ENCODE data around the gene CIDEA. TPM values are rescaled to one million over a fixed set of nuclear protein-coding genes. Genes with fewer than 3 reads are reported as not detected.

CIDEA gene
- total and polyA plus RNA-seq, 7 donors = 0.38 to 2.7 (median 0.72) TPM; not detected in 3

- DNase-seq = peak in 1 of 2 donors; percentile 52
- ATAC-seq = no peak
- 52 to 64% (median 55%) methylated on average over 6 of the region's 6 CpGs for WGBS, 3 donors
Measured at GRCh38 chr18:12256951-12257350, 2.8 kb downstream of the CIDEA start.

DNA sequence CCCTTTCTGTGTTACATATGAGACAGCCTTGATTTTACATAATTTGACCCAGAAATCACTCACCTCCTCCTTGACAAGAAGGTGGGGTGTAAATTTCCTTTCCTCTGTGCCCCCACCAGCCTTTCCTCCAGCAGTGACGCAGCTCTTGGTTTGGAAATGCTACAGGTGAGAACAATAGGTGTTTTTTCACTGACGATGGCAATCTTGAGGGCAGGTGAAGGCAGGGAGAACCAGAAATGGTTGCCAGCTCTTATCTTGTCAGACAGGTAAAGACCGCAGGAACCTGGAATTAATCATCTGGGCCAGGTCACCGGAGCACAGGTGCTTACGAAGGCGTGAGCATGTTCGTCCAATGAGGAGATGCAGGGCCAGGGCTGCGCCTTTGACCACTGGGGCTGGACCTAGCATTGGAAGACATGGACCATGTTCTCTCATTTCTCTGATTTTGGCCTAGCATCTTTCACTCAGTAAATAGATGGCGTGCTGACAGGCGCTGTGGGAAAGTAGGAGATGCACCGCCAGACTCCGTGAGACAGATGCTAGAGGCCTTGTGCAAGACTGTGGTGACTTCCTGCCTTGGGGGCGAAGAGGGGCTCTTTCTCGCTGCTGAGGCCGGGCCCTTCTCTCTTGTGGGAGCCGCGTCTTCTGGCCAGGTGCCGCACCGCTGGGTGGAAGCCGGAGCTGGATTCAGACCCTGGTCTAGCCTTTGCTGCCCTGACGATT, 4.0 kb downstream of the CIDEA start:
- peaks cover 0 to 50% (median 10%) of the 10 kb centered on the region in 3 donors for H3K27me3 ChIP-seq (ENCODE audit: insufficient read depth in 3 of 3, low read length in 2 of 3)
- H3K4me3 ChIP-seq = no peak overlapping the region
- 90 to 95% (median 91%) methylated on average over 21 of the region's 21 CpGs for WGBS, 3 donors
- DNase-seq (peak in 1 of 2 donors; percentile 47), ATAC-seq (peak in 3 of 4 donors; percentile 15 to 25 (median 18))
- H3K27ac ChIP-seq = peak overlapping the region; percentile 63
- H3K4me1 ChIP-seq = no peaks in the 10 kb centered on the region
- intact Hi-C loops (cut with DNase I) = no loop called here
- H3K36me3 ChIP-seq (ENCODE audit: insufficient read depth in 1 of 2, low read depth in 1 of 2) = no peaks in the 10 kb centered on the region
- no peak for TF ChIP-seq CTCF (IDR thresholded peaks at IDR 0.05)
- H3K9me3 ChIP-seq = no peaks in the 10 kb centered on the region

More at GRCh38 chr18:12256951-12257350, 2.8 kb downstream of the CIDEA start:
- Histone ChIP-seq H3K4me1 (no peaks in the 10 kb centered on the region), H3K4me3 (no peak overlapping the region), H3K9me3 (no peaks in the 10 kb centered on the region), H3K27ac (no peak overlapping the region), H3K36me3 (ENCODE audit: insufficient read depth in 1 of 2, low read depth in 1 of 2) (no peaks in the 10 kb centered on the region), H3K27me3 (ENCODE audit: insufficient read depth in 3 of 3, low read length in 2 of 3) (peaks cover 0 to 49% (median 10%) of the 10 kb centered on the region in 3 donors)
- intact Hi-C loops (cut with DNase I) = no loop called here
- TF ChIP-seq CTCF (IDR thresholded peaks at IDR 0.05) = no peak

DNA sequence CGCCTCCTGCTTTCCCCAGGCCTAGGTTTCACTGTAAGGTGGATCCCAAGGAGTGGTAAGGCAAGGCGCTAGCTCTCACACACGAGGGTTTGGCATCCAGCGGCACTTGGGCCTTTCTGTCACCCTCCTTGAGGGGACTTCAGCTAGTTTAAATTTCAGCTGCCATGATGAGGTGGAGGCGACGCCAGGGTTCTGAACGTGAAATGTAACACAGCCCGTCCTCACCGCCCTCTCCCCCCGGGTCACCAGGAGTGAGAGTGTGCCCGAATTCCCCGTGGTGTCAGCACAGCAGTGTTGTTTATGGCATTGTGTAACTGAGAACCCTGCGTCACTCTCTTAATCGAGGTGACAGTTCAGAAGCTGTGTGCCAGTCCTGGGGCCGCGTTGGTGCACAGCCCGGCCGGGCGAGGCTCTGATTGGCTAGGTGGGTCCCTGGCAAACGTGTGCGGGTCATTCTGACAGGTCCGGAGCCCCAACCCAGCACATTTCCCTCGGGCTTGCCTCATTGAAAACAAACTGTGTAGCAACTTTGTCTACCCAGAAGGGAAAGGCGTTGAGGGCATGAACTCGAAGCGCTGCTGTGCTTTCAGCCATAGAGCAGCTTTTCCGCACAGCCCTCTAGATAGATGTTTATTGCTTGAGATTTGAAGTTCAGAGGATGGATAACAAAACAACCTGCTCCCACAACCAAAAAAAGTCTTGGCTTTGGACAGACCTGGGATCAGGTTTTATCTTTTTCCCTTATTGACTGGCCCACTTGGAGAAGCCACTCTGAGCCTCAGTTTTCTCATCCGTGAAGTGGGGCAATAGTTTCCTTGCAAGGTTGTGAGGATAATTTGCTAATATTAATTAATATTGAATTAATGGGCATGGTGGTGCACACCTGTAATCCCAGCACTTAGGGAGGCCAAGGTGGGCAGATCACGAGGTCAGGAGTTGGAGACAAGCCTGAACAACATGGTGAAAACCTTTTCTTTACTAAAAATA, 4.9 kb downstream of the CIDEA start:
- Histone ChIP-seq H3K27me3 (ENCODE audit: insufficient read depth in 3 of 3, low read length in 2 of 3) (peaks cover 0 to 41% (median 5%) of the 10 kb centered on the region in 3 donors), H3K9me3 (no peaks in the 10 kb centered on the region), H3K36me3 (ENCODE audit: insufficient read depth in 1 of 2, low read depth in 1 of 2) (no peaks in the 10 kb centered on the region), H3K4me1 (no peaks in the 10 kb centered on the region), H3K27ac (peak overlapping the region; percentile 63), H3K4me3 (no peak overlapping the region)
- no peak for TF ChIP-seq CTCF (IDR thresholded peaks at IDR 0.05)
- ATAC-seq (peak in 3 of 4 donors; percentile 84 to 92 (median 91)), DNase-seq (peak in 1 of 2 donors; percentile 73)
- intact Hi-C loops (cut with DNase I) = no loop called here
- WGBS, 3 donors = 54 to 67% (median 61%) methylated on average over 29 of the region's 29 CpGs

DNA sequence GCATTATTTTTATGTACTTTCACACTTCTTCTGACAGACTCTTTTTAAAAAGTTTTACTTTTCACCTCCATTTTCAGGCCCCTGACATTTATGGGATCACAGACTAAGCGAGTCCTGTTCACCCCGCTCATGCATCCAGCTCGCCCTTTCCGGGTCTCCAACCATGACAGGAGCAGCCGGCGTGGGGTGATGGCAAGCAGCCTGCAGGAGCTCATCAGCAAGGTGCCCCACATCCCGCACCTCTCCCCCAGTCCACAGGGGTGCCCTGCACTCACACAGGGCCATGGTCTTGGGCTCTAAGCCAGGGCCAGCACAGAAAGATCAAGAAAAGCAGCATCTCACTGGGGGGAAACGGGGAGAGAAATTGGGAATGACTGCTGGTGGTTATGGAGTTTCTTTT, 8.6 kb downstream of the CIDEA start:
- no peak overlapping the region for H3K4me3 ChIP-seq
- H3K36me3 ChIP-seq (ENCODE audit: insufficient read depth in 1 of 2, low read depth in 1 of 2) = no peaks in the 10 kb centered on the region
- ATAC-seq = no peak
- no peaks in the 10 kb centered on the region for H3K9me3 ChIP-seq
- H3K4me1 ChIP-seq = no peaks in the 10 kb centered on the region
- peaks cover 0 to 19% (median 0%) of the 10 kb centered on the region in 3 donors for H3K27me3 ChIP-seq (ENCODE audit: insufficient read depth in 3 of 3, low read length in 2 of 3)
- peak in 1 of 2 donors; percentile 8 for DNase-seq
- WGBS, 3 donors = 77 to 81% (median 80%) methylated on average over 8 of the region's 8 CpGs
- no peak for TF ChIP-seq CTCF (IDR thresholded peaks at IDR 0.05)
- intact Hi-C loops (cut with DNase I) = no loop called here
- H3K27ac ChIP-seq = no peak overlapping the region

Measured in psoas muscle (tissue), 8 donors.